Neural progenitor cell (in vitro differentiated cells): ENCODE data around the gene CDC26.

Experiments used
- EZH2 ChIP-seq: fragments of 200-600 bp; sonication (generic); IDR thresholded peaks from 2 replicates; pipeline ENCODE4 v1.6.1; 2017; ENCODE audit warnings: antibody characterized with exemption, mild to moderate bottlenecking, moderate library complexity
- TF ChIP-seq, protein P1 (sequence below): fragments of 200-600 bp; sonication (generic); IDR thresholded peaks from 2 replicates; pipeline ENCODE4 v1.5.1; 2017; ENCODE audit warnings: antibody characterized with exemption, mild to moderate bottlenecking

DNA sequence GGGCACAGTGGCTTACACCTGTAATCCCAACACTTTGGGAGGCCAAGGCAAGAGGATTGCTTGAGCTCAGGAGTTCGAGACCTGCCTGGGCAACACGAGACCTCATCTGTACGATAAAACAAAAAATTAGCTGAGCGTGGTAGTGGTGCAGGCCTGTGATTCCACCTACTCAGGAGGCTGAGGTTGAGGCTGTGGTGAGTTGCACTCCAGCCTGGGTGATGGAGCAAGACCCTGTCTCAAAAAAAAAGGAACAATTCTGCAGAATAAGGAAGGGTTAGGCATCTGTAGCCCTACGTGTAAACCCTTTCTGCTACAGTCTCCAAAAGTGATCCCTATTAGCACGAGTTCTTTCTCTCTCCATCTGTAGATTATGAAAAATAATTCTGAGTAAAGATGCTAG lies 19.9 kb downstream of the CDC26 start:
- TF ChIP-seq, protein P1, sequence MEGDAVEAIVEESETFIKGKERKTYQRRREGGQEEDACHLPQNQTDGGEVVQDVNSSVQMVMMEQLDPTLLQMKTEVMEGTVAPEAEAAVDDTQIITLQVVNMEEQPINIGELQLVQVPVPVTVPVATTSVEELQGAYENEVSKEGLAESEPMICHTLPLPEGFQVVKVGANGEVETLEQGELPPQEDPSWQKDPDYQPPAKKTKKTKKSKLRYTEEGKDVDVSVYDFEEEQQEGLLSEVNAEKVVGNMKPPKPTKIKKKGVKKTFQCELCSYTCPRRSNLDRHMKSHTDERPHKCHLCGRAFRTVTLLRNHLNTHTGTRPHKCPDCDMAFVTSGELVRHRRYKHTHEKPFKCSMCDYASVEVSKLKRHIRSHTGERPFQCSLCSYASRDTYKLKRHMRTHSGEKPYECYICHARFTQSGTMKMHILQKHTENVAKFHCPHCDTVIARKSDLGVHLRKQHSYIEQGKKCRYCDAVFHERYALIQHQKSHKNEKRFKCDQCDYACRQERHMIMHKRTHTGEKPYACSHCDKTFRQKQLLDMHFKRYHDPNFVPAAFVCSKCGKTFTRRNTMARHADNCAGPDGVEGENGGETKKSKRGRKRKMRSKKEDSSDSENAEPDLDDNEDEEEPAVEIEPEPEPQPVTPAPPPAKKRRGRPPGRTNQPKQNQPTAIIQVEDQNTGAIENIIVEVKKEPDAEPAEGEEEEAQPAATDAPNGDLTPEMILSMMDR = no peak
- TF ChIP-seq EZH2 = no peak
